Measurements from ENCODE around the gene HSDL2.

Gene HSDL2

DNA sequence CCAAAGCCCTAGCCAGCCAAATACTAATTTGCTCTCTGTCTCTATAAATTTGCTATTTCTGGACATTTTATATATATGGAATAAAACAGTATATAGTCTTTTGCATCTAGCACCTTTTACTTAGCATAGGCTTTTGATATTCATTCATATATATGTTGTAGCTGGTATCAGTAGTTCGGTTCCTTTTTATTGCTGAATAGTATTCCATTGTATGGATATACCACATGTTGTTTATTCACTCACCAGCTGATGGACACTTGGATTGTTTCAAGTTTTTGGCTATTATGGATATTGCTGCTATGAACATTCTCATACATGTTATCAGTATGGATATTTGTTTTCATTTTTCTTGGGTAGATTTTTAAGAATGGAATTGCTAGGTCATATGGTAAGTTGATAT is 82.9 kb downstream of the HSDL2 start:
- no peak for DNase-seq

DNA sequence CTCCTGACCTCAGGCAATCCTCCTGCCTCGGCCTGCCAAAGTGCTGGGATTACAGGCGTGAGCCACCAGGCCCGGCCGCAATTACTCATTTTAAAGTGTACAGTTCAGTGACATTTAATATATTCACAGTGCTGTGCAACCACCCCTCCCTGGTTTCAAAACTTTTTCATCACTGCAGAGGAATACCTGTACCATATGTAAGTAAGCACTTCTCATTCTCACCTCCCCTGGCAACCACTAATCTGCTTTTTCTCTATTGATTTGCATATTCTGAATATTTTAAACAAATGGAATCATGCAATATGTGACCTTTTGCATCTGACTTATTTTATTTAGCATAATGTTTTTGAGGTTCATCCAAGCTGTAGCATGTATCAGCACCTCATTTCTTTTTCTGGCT is 85.4 kb downstream of the HSDL2 start:
- no peak for DNase-seq

DNA sequence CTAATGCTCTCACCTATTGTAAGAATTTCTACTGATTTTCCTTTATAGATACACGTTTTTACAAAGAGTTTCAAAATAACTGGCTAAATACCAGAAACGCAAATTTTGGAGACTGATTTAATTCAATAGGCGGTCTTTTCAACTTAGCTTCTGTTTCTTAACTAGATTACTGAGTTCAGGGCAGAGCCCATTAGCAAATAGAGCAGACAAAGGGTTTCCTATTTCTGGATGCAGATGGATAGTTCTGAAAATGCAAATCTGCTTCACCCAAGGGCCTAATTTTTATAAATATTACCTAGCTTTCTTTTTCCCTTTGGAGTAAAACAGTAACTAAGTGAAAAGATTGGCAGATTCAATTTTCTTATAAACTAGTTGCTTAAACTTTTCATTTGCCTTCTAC is 93.1 kb downstream of the HSDL2 start:
- no peak for DNase-seq

DNA sequence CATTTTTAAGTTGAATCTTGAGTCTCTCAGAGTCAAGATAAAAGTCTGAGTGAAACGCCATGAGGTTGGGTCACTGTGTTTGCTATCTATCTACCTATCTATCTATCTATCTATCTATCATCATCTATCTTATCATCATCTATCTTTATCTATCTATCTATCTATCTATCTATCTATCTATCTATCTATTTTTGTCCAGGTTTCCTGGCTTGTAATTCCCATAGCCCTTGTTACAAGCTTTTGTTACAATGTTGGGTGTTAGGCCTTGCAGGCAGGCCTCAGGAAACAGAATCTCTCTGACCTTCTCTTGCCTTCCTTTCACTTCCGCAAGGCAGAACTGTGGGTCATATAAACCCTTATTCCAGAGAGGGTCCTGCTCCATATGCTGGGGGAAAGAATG is 94.1 kb downstream of the HSDL2 start:
- DNase-seq, result no peak

DNA sequence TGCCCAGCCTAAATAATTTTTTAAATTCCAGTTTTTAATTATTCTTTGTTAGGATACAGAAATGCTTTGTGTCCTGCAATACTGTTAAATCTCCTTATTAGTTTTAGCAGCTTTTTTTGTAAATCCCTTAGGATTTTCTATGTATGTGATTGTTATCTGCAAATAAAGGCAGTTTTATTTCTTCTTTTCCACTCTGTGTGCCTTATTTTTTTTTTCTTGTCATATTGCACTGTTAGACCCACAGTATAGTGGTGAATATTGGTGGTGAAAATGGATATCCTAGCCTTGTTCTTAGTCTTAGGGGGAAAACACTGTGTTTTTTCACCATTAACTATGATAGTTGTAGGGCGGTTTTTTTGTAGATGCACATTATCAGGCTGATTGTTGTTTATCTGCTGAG is 95.4 kb downstream of the HSDL2 start:
- no peak for DNase-seq

DNA sequence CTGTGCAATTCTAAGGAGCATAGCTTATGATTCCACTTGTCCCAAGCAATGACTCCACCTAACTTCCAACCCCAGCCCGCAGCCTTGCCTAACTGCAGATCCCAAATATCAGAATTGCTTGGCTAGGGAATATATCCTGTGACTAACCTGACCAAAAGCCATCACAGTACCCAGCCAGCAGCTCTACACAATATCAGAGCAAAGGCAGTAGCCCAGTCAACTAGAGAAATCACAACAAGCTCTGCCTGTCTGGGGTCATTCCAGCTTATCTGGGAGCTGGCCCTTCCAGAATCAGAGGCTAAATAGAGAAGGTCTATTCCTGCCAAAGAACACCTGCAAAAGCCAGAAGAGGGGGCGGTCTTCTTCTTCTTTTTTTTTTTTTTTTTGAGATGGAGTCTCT is 97.4 kb downstream of the HSDL2 start:
- no peak for DNase-seq

DNA sequence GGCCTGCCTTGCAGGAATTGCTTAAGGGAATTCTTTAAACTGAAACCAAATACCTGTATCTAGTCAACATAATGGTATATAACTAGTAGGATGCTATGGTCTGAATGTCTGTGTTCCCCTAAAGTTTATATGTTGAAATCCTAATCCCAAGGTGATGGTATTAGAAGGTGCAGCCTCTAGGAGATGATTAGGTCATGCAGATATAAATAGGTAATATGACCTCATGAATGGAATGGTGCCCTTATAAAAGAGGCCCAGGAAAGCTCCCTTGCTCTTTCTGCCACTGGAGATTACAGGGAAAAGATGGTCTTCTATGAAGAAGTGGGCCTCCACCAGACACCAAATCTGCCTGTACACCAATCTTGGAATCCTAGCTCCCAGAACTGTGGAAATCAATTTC is 99.3 kb downstream of the HSDL2 start:
- DNase-seq, result no peak

DNA sequence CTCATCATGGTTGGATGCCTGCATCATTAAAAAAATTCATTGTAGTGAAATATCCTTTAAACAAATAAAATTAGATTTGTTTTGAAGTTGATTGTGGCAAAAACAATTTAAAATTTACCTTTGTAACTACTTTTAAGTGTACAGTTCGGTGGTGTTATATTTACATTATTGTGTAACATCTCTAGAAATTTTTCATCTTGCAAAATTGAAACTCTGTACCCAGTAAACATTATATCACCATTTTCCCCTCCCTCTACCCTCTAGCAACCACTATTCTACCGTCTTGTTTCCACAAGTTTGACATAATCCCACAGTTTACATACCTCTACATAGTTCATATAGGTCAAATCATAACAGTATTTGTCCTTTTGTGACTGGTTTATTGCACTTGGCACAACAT is 104.7 kb downstream of the HSDL2 start:
- DNase-seq, result no peak

DNA sequence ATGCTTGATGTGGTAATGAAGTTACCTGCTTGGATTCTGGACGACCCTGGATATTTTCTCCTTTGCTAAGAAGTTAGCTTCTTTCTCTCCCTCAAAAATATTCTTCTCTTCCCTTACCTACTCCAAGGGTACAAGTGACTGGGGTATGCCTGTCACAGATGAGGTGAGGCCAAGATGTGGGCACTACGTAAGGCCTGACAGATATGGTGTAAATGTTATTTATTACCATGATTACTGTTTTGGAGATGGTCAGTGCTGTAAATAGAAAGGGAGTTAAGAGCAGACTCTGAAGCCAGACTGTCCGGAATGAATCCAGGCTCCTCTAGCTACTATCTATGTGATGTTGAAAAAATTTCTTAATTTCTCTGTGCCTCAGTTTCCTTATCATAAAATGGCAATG is 105.7 kb downstream of the HSDL2 start:
- DNase-seq, result no peak

DNA sequence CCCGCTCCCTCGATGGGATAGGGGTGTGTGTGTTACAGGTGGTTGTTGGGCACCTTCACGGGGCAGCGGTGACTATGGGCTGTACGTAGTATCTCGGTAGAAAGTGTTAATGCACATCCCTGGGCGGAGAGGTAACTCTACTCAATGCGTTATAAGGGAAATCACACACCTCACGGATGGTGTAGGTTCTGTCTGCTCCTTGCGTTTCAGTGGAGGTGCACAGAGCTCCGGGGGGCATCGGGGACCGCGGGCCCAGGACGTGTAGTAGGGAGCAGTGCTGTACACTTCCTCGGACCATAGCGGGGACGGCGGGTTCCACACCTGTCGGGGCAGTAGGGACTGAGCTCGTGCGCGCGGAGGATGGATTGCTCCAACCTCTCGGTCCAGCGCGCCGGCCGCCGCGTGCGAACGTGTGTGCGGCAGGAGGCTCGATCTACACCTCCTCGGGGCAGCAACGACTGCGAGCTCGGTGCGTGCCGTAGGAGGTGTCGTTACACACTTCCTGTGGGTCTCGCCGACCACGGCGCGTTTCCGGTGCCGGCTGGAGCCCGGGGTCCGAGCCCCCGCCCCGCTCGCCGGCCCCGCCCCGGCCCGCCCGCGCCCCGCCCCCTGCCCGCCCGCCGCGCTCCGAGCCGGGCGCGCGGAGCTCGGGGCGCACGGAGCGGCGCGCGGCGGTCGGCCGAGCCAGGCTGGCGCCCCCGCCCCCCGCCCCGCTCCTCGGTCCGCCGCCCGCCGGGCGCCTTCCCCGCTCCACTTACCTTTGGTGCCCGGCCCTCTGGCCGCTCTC is 106.5 kb downstream of the HSDL2 start, which contains the start of gene KIAA1958:
Gene KIAA1958, plus strand, starts transcription at position 607 of the 787 bp plus-strand sequence. CDS start 87,254 bp downstream, outside the sequence.
- peak; percentile 61 to 69 (median 66) for DNase-seq

DNA sequence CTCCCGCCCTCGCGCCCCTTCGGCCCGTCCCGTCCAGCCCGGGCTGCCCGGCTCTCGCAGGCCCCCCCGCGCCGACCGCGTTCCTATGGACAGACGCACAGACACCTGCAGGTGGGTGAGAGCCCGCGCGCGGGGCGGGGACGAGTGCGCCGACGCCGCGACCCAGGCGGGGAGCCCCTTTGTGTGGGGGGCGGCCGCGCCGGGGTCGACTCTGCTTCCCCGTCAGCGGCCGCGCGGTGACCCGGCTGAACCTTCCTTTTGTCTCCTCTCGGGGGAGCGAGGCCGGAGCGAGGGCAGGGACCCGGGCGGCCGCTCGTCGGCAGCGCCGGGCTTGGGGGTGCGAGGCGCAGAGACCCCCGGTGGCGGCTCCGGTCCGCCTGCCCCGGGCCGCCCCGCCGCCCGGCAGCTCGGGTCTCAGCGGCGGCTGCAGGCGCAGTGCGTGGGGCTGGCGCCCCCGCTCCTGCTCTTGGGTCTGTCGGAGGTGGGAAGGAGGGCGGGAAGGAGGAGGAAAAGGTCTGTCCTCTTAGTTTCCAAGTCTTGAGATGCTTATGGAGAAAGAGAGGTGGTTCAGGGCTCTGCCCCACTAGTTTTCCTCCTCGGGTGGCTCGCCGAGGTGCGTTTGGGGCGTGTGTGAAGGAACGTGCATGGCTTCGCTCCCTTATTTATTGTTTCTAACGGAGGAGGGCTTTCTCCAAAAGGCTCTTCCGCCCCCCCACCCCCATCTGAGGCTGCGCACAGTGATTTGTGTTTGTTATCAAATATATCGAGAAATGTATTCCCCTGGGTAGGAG is 107.3 kb downstream of the HSDL2 start:
- DNase-seq, result peak; percentile 17 to 28 (median 21)

DNA sequence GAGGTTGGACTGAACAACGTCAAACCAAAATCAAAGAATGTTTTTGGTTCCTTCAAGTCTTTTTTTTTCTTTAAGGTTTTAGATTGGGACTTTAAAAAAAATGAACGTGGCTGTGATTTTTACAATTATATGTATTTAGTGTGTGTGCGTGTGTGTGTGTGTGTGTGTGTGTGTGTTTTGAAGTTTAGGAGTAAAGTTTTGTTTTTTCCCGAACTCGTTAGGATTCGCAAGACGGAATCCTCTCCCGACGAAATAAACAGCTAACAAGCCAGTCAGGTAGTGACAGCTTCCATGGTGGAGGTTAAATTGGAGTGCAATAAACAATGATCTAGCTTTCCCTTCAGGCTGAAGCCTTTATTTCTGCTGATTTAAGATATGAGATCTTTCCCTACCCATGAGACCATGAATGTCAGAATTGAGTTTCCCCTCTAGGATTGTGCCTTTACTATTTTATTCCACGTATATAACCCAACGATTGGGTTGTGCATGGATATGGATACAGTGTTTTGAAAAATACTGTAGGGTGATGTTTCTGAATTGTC is 108.0 kb downstream of the HSDL2 start:
- DNase-seq, result no peak

DNA sequence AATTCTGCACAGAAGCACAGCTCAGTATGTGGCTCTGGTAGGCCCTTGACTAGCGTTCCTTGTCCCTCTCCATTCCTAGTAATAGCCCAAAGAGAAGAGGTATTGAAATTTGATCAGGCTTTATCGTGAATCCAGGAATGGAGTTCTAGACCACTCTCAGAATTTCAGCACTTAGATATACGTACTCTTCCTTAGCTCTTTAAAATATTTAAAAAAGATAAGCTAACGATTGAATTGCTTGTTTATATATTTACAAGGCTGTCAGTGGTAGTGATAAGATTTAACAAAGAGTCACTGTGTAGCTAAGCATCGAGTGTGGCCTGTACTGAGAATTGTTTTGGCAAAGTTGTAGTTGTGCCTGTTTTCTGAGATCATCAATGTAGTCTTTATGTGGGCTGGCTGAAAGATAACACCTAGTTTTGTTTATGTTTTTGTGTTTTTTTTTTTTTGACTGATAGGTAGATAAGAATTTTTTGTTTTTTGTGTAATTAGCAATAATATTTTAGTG is 109.2 kb downstream of the HSDL2 start:
- DNase-seq, result no peak

DNA sequence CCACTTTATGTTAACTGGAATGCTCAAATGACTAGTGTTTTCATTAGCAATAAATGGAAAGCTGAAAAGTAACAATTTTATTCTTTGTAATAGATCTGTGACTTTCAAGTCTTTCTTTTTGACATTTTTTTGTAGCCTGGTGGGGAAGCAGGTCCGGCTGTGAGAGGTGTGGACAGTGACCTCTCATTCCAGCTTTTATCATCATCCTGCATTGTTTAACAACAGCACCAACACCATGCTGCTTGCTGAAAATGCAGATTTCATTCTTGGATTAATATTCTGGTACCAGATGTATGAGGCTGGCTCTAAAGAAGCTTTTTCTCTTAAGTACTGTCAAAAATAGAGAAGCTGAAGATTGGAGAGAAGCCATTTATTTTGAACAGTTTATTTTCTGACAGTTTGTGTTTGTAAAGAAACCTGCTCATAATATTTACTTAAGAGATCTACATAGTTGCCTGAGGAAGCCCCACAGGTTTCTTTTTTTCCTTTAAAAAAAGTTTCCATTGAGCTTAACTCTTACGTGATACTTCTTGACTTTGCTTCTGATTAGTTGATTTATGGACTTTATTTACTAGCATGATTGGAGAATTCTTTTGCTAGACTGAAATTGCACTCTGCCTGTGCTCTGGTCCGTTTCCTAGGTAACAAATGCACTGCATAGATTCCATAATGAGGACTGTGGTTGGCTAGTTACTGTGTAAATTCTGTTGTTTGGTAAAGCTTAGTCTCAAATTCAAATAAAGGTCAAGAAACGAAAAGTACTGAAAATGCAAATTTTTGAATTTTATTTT is 110.2 kb downstream of the HSDL2 start:
- no peak for DNase-seq

DNA sequence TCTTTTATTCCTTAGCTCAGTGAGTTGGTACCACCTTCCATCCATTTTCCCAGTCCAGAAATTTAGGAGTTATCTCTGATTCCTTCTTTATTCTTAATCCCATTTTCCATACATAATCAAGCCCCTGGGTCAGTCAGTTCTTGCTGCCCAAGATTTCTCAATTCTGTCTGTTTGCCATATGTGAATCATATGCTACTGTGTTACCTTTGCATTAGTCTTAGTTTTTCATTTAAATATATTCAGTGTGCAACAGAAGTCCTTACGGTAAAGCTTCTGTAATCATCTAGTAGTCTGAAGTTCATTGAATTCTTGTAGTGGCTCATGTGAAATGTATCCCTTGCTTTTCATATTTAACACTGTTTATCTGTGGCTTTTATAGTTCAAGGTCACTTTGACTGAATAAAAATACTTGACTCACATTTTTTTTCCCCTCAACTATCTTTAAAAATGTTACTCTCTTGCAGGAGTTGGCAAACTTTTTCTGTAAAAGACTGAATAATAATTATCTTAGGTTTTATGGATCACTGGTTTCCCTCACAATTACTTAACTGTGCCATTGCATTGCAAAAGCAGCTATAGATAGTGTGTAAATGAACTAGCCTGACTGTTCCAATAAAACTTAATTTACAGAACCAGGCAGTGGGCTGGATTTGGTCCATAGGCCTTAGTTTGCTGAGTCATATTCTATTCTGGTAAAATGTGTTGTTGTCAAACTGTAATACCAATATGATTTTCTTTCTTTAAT is 113.7 kb downstream of the HSDL2 start:
- DNase-seq, result no peak

DNA sequence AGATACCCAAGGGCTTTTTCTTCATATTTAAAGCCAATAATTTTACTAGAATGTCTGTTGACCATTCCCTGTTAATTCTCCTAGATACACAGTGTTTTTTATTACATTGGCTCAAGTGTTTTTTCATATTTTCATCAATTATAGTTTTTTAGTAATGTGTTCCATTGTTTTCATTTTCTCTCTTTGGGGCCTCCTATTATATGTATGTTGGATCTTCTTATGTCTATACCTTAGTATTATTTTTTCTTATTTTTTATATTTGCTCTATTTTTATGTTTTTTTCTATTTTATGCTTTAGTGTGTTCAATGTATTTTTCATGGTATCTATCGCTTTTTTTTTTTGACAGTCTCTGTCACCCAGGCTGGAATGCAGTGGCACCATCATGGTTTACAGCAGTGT is 114.2 kb downstream of the HSDL2 start:
- DNase-seq, result no peak

DNA sequence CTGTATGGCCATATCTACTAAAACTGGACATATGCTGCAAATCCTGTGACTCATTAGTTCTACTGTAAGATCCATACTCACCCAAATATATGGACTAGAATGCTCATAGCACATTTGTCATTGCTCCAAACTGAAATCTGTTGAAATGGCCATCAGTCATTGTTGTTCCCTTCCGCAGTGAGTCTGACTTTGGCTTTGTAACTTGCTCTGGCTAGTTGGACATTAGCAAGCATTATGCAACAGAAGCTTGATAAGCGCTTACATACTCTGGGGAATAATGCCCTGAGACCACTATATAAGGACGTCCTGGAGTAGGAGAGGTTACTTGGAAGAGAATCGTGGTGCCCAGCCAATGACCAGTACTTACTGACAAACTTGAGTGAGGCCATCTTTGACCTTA is 115.7 kb downstream of the HSDL2 start:
- DNase-seq, result no peak

DNA sequence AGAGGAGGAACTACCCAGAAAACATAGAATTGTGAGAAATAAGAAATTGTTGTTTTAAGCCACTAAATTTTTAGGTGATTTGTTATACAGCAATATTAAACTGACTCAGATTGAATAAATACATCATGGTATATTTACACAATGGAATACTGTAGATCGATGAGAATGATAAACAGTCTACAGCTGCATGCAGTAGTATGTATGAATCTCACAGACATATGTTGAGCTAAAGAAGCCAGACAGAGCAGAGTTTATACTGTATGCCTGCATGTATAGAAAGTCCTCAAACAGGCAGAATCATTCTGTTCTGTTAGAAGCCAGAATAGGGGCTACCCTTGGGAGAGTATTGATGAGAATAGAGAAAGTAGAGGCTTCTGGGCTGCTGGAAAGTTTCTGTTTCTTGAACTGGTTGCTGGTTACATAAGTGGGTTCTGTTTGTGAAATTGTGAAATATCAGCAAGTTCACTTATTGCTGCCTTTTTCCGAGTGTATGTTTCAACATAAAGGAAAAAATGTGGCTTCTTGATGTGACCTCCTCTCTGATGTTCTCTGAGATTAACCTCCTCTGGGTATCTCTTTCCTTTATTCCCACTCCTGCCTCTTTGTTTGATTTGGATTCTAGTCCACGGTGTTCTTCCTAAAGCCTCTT is 116.3 kb downstream of the HSDL2 start:
- DNase-seq, result no peak

DNA sequence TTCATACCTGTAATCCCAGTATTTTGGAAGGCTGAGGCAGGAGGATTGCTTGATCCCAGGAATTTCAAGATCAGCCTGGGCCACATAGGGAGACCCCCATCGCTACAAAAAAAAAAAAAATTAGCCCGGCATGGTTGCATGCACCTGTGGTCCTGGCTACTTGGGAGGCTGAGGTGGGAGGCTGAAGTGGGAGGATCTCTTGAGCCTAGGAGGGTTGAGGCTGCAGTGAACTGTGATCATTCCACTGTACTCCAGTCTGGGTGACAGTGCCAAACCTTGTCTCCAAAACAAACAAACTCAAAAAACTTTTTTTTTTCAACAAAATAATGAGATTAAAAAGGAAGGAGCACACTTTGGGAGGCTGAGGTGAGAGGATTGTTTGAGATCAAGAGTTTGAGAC is 120.9 kb downstream of the HSDL2 start:
- DNase-seq, result no peak

DNA sequence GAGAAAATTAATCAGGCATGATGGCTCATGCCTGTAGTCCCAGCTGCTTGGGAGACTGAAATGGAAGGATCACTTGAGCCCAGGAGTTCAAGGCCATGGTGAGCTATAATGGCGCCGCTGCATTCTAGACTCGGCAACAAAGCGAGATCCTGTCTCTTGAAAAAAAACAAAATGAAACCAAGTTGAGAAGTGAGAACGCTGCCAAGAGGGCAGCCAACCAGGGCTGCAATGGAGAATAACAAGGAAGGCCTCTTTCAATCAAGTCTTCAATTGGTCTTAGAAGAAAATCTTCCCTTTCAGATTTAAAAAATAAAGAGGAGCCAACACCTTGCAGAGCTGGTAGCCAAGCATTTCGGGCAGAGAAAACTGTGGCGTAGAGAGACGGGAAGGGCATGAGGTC is 121.4 kb downstream of the HSDL2 start:
- DNase-seq, result no peak

DNA sequence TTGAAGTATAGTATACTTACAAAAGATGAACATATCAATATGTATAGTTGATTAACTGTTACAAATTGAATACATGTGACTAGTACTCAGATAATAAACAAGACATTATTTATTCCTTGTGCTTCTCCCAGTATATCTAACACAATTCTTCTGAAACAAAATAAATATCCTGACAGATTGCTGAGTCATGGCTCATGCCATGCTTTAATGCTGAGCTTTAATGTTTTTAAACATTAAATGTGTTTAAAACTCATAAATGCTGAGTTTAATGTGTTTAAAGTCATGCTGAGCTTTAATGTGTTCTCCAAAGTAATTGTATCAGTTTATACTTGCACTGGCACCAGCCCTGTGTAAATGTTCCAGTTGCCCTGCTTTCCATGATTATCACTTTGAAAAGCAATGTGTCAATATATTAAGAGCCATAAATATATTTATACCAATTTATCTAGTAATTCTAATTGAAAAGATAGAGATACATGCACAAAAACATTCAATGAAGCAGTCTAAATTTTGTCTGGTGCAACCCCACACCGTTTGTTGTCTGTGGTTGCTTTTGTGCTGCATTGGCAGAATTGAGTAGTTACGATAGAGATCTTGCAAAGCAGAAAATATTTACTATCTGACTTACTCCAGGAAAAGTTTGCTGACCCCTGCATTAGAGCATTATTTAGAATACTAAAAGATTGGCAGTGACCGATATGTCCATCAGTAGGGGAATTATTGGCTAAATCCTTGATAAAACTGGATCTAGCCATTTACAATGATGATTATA is 122.5 kb downstream of the HSDL2 start:
- DNase-seq, result no peak

Measured in activated CD4-positive, CD25-positive, alpha-beta regulatory T cell (primary cell).